GM19099 (cell line): ENCODE measurements around the gene RNF20.

ENCODE experiments used
- POLR2A ChIP-seq: IDR thresholded peaks from 3 replicates; pipeline ENCODE4 v1.6.1; 2011; ENCODE audit warnings: low read depth; ENCODE audit not compliant: insufficient read length; ENCODE audit errors: extremely low read depth

Gene RNF20

DNA sequence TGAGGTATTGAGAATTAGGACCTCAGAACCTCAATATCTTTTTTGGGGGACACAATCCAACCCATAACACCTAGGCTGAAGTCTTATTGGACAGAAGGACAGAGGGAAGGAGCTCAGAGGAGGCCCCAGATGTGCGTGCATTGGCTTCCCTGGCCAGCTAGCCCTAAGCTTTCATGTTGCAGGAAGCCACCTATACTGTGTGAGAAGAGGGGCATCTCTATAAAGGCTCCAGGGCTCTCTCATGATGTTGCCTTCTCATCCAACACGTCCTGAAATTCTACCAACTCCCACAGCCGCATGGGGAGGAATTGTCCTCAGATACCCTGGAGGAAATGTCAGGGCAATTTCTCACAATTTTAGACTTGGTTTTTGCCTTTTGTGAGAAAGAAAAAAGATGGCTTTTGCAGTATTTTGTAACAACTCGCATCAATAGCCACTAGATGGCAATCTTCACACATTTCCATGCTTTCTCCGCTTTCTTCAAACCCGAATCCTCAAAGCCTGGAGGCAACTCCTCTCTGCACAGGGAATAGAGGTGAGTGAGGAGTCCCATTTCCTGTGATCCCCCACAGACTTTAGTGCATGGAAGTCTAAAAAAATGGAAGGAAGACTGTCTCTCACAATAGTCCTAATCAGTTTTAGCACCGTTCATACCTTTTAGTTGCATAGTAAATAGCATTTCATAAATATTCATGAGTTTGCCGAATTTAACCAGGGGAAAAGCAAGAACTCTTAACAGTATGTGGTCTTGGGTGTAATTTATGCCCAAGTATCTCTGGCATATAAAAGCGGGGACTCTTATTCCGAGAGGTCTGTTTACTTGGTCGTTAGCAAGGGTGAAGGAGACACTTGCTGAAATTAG is 68.5 kb downstream of the RNF20 start:
- TF ChIP-seq POLR2A, result no peak

DNA sequence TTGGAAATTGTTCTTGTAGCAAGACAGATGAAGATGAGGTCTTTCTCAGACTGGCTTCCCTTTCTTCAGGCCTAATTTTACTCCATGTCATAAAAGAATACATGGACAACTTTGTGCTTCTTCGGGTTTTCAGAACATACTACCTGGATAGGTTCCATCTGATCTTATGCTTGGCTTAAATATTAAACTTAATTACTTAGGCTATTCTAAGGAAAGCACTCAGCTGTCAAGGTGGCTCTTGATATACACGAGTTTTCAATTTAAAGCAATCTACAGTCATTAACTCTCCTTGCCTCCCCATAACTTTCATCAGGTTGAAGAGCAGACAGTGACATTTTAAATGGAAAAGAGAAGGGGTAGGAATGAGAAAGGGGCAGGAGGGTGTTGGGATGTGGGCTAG is 70.6 kb downstream of the RNF20 start:
- no peak for TF ChIP-seq POLR2A

DNA sequence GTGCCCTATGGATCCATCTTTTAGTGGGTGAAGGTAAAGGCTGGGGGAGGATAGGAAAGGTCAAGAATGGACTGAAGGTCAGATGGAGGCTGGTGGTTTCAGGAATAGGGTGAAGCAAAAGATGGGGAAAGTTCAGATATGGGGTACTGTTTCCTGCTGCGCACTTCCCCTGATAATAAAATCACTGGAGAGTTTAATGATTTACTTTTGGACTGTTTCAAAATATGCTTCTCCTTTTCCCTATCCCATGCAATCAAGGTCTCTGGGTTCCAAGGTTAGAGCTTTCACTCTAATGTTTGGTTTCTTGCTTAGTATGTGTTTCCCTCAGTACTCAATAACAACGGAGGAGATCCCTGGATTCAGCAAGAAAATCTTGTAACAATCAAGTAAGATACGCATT is 71.9 kb downstream of the RNF20 start:
- no peak for TF ChIP-seq POLR2A
